Gastroesophageal sphincter (tissue), 4 donors: Measurements from ENCODE around the gene RABAC1. TPM values are rescaled to one million over a fixed set of nuclear protein-coding genes. Genes with fewer than 3 reads are reported as not detected.
"Not testable (repeated sequence)": the region's sequence is repeated elsewhere in the genome, so short reads cannot be mapped to it uniquely, and the experiment has no call there.

Experiments used
- ATAC-seq: fragments of 150-250 bp; one replicate; pipeline ENCODE4 v1.9.1; 2016; ENCODE audit warnings: mild to moderate bottlenecking, moderate library complexity
- H3K27ac ChIP-seq, 4 donors: fragments of 200-600 bp; sonication (generic) in 3 of 4; 1 replicate in 3 of 4; 2 replicates in 1 of 4; pipeline ENCODE4 v1.5.1; 2016 to 2019
- H3K27me3 ChIP-seq: fragments of 200-600 bp; sonication (generic); one replicate; pipeline ENCODE4 v1.5.1; 2019
- H3K36me3 ChIP-seq, 2 donors: fragments of 200-600 bp; sonication (generic); one replicate each; pipeline ENCODE4 v1.5.1; 2019; ENCODE audit warnings: control low read depth in 1 of 2
- H3K4me1 ChIP-seq, 3 donors: fragments of 200-600 bp; sonication (generic); 1 replicate in 2 of 3; 2 replicates in 1 of 3; pipeline ENCODE4 v1.5.1; 2016 to 2019; ENCODE audit warnings: control low read depth in 2 of 3
- H3K4me3 ChIP-seq, 2 donors: fragments of 200-600 bp; sonication (generic); one replicate each; pipeline ENCODE4 v1.5.1; 2019; ENCODE audit warnings: mild to moderate bottlenecking in 1 of 2, moderate library complexity in 1 of 2
- H3K9me3 ChIP-seq, 3 donors: fragments of 200-600 bp; sonication (generic); one replicate each; pipeline ENCODE4 v1.5.1; 2017 to 2019; ENCODE audit warnings: control low read depth in 2 of 3
- EP300 ChIP-seq: sonication (generic); formaldehyde crosslinking; IDR thresholded peaks from one replicate; pipeline ENCODE4 v1.6.1; 2017; ENCODE audit warnings: antibody characterized with exemption, mild to moderate bottlenecking
- POLR2A ChIP-seq, 2 donors: fragments of 450-650 bp; IDR thresholded peaks; one replicate each; pipeline ENCODE4 v1.6.1; 2017; ENCODE audit warnings: antibody characterized with exemption in 2 of 2, mild to moderate bottlenecking in 2 of 2, moderate library complexity in 1 of 2
- POLR2AphosphoS5 ChIP-seq: sonication (generic); formaldehyde crosslinking; IDR thresholded peaks from one replicate; pipeline ENCODE4 v1.6.1; 2017; ENCODE audit warnings: antibody characterized with exemption
- WGBS, 2 donors: methylation state at CpG; one replicate each; pipeline ENCODE4 v1.1.5; 2018; ENCODE audit warnings: low coverage in 1 of 2; 5-methylcytosine and 5-hydroxymethylcytosine counted together
- total RNA-seq, 4 donors: library from RNA; depleted of rRNA; stranded (reverse); fragments of >200 nt; gene quantifications; one replicate each; pipeline ENCODE4 v1.1.0, GENCODE V29; 2016
- TF ChIP-seq, protein P1 (sequence below), 4 experiments: fragments of 200-600 bp in 2 of 4; fragments of 450-650 bp in 2 of 4; sonication (generic) in 1 of 4; IDR thresholded peaks; one replicate each; pipeline ENCODE4 v1.5.1; 2017 to 2019; ENCODE audit warnings: antibody characterized with exemption in 4 of 4, mild to moderate bottlenecking in 2 of 4, moderate library complexity in 2 of 4

Gene RABAC1
- total RNA-seq, 4 donors from 2014 or later = 150 to 215 (median 201) TPM

DNA sequence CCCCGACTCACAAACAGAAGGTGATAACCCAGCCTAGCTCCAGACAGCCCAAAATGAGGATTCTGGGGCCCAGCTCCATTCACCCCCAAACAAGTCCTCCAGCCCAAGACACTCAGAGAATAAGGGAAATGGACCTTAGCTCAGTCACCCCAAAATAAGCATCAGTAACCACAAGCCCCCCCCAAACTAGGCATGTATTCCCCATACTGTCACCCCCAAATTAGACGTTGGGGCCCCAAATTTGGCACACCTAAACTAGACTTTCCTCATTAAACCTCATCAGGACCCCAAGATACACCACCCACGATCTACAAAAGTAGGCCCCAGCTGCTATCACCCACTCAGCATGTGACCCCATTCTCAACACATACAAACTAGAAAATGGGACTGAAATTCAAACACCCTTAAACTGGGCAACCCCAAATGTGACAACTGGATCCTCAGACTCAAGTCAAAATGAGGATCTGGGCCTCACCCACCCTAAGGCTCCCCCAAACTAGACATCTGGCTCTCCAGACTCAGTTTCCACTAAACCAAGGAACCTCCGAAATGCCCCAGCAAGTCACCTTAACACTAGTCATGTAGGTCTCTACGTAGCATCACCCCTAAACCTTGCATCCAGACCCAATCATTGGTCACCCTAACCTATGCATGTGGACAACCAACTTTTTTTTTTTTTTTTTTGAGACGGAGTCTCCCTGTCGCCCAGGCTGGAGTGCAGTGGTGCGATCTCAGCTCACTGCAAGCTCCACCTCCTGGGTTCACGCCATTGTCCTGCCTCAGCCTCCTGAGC, 17.5 kb downstream of the RABAC1 start:
- Histone ChIP-seq H3K27me3 (peaks cover 93% of the 10 kb centered on the region), H3K4me3 (no peak overlapping the region), H3K27ac (no peak overlapping the region), H3K36me3 (peaks cover 0 to 4% of the 10 kb centered on the region in 2 donors), H3K4me1 (peaks cover 0 to 19% (median 9%) of the 10 kb centered on the region in 3 donors), H3K9me3 (no peaks in the 10 kb centered on the region)
- TF ChIP-seq POLR2A (IDR thresholded peaks at IDR 0.05) (no peak), POLR2AphosphoS5 (no peak), EP300 (no peak)
- TF ChIP-seq, protein P1, sequence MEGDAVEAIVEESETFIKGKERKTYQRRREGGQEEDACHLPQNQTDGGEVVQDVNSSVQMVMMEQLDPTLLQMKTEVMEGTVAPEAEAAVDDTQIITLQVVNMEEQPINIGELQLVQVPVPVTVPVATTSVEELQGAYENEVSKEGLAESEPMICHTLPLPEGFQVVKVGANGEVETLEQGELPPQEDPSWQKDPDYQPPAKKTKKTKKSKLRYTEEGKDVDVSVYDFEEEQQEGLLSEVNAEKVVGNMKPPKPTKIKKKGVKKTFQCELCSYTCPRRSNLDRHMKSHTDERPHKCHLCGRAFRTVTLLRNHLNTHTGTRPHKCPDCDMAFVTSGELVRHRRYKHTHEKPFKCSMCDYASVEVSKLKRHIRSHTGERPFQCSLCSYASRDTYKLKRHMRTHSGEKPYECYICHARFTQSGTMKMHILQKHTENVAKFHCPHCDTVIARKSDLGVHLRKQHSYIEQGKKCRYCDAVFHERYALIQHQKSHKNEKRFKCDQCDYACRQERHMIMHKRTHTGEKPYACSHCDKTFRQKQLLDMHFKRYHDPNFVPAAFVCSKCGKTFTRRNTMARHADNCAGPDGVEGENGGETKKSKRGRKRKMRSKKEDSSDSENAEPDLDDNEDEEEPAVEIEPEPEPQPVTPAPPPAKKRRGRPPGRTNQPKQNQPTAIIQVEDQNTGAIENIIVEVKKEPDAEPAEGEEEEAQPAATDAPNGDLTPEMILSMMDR (IDR thresholded peaks at IDR 0.05) = no peak
- no peak for ATAC-seq
- WGBS, 2 donors = 87 to 94% methylated on average over 4 to 5 of the region's 9 CpGs

DNA sequence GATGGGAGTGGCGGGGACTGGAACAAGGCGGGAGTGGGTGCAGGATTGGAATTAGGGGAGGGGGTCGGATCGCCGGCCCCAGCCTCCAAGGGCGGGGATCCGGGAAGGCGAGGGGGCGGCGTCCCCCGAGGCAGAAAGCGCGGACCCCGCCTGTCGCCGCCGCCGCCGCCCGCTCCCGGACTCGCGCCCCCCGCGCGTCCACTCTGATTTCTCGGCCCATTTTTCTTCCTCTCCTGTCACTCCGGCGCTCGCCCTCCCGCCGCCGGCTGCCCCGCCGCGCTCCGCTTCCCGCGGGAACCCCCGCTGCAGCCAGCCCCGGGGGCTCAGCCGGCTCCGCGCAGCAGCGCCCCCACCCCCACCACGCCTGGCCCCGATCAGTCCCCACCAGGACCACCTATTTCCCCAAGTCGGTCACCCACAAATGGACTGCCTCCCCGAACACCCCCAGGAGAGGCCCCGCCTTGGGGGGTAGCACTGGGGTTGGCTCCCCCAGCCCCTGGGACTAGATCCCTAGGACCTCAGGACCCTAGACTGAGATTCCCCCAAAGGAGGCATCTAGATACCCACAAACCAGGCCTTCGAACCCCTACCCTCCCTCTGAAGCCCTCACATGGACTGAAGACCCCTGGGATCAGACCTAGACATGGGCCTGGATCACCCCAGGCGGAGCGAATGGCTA, 18.3 kb downstream of the RABAC1 start:
- 0 to 2% methylated on average over 4 to 9 of the region's 53 CpGs for WGBS, 2 donors
- Histone ChIP-seq H3K27ac (no peak overlapping the region), H3K4me1 (peaks cover 0 to 22% (median 9%) of the 10 kb centered on the region in 3 donors), H3K36me3 (peaks cover 0 to 4% of the 10 kb centered on the region in 2 donors), H3K9me3 (no peaks in the 10 kb centered on the region), H3K27me3 (peaks cover 93% of the 10 kb centered on the region), H3K4me3 (peak overlapping the region; percentile 5 to 48)
- no peak for TF ChIP-seq EP300
- TF ChIP-seq POLR2A (IDR thresholded peaks at IDR 0.05) = no peak
- TF ChIP-seq, protein P1 (IDR thresholded peaks at IDR 0.05) = no peak
- no peak for TF ChIP-seq POLR2AphosphoS5
- ATAC-seq = no peak

DNA sequence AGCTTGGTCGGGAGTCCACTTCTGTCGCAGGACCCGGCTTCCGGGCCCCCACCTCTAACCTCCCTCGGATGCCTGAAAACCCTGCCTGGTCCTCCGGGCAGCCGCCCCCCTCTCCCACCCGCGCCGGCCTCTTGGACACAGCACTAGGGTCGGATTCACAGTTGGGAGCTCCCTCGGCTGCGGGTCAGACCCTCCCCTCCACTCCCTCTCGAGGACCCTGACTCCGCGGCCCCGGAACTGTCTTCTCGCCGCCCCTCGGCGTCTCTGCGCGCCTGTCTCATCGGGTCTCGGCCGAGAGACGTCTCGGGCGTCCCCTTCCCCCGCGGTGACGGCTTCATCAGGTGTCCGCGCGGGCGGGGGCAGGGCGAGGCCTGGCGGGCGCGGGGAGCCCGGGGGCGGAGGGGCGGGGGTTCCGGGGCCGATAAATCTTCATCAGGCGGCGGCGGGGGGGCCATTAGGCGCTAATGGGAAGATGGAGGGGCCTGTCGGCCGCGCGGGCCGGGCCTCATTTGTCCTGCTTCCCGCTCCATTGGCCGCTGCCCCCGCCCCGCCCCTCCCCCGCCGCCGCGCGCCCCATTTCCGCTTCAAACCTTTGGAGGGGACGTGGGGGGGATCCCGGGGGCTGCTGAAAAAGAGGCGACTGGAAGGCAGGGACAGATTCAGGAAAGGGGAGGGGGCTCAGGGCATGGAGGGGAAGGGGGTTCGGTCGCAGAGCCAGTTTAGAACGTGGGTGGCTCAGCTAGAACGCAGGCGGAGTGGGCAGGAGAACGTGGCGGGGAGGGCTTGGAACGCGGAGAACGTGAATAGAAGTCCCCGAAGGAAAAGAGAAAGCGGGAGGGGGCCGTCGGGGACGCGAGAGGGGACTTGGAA, 19.0 kb downstream of the RABAC1 start:
- Histone ChIP-seq H3K9me3 (no peaks in the 10 kb centered on the region), H3K27me3 (peaks cover 94% of the 10 kb centered on the region)
- ATAC-seq = no peak

DNA sequence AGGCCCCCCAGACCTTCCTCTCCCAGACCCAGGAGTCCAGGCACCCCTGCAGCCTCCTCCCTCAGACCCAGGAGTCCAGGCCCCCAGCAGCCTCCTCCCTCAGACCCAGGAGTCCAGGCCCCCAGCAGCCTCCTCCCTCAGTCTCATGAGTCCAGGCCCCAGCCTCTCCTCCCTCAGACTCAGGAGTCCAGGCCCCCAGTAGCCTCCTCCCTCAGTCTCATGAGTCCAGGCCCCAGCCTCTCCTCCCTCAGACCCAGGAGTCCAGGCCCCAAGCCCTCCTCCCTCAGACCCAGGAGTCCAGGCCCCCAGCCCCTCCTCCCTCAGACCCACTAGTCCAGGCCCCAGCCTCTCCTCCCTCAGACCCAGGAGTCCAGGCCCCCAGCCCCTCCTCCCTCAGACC, 19.9 kb downstream of the RABAC1 start:
- not testable (repeated sequence) for H3K4me3 ChIP-seq, ATAC-seq, H3K9me3 ChIP-seq, H3K27ac ChIP-seq, H3K36me3 ChIP-seq
- peaks cover 94% of the 10 kb centered on the region for H3K27me3 ChIP-seq
- H3K4me1 ChIP-seq = peaks cover 0 to 28% (median 9%) of the 10 kb centered on the region in 3 donors

More for the DNA sequence above, 19.0 kb downstream of the RABAC1 start:
- TF ChIP-seq EP300 (no peak), POLR2A (IDR thresholded peaks at IDR 0.05) (no peak), POLR2AphosphoS5 (no peak)
- TF ChIP-seq, protein P1 (IDR thresholded peaks at IDR 0.05) = no peak
- Histone ChIP-seq H3K4me3 (peak overlapping the region; percentile 5 to 48), H3K36me3 (peaks cover 0 to 4% of the 10 kb centered on the region in 2 donors), H3K4me1 (peaks cover 0 to 28% (median 9%) of the 10 kb centered on the region in 3 donors), H3K27ac (no peak overlapping the region)
- WGBS, 2 donors = 6 to 12% methylated on average over 10 to 24 of the region's 83 CpGs
